ENCODE data around the gene LMTK3.
"Not testable (repeated sequence)": the region's sequence is repeated elsewhere in the genome, so short reads cannot be mapped to it uniquely, and the experiment has no call there.

The LMTK3 gene

DNA sequence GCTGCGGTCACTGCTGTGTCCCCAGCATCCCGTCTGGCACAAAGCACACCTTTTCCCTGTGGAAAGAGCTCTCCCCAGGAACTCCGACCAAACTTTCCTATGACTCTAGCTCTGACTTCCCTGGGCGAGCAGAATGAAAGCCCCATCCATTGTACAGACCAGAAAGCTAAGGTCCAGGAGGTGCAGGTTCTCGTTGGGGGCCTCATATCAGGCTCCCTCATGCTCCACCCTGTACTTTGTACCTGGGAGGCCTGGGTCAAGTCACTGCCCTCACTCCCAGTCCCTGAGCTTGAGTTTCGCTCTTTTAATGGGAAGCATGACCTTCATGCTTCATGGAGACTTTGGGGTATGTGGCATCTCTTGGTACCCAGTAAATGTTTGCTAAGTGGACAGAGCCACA lies 24.1 kb downstream of the LMTK3 start:
- no peak for DNase-seq

GRCh38 chr19:48486706-48487105 lies 24.9 kb downstream of the LMTK3 start:
- not testable (repeated sequence) for DNase-seq

DNA sequence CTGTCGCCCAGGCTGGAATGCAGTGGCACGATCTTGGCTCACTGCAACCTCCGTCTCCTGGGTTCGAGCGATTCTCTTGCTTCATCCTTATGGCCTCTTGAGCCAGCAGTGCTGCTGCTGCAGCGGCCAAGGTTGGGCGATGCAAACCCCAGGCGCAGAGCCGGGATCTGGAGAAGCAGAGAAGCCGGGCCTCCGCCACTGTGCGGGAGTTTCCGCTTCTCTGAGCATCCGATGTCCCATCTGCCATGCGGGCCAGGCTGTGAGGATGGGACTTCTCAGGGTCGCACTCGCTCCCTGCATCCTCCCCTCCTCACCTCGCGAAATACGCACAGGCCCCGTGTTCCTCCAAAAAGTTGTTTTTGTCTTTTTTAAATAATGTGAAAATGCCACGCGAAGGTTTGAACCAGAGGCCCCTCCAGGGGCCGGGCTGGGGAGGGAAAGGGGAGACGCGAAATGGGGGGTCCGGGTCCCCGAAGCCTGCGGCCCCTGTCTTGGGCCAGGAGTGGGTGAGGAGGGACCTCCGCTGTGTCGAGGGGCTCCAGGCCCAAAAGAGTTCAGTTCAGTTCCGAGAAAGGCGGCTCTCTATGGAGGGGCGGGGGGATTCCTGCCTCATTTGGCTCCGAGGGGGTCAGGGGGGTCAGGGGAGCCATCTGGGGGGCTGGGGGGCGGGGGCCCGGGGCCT lies 26.6 kb downstream of the LMTK3 start:
- no peak for DNase-seq

GRCh38 chr19:48484247-48484893 lies 27.3 kb downstream of the LMTK3 start:
- no peak for DNase-seq

- no peak for DNase-seq
Measured at GRCh38 chr19:48483301-48483700, 28.3 kb downstream of the LMTK3 start.

GRCh38 chr19:48481846-48482639 lies 29.6 kb downstream of the LMTK3 start:
- peak; percentile 60 for DNase-seq

GRCh38 chr19:48480558-48481500 lies 30.8 kb downstream of the LMTK3 start:
- DNase-seq: peak; percentile 62

DNA sequence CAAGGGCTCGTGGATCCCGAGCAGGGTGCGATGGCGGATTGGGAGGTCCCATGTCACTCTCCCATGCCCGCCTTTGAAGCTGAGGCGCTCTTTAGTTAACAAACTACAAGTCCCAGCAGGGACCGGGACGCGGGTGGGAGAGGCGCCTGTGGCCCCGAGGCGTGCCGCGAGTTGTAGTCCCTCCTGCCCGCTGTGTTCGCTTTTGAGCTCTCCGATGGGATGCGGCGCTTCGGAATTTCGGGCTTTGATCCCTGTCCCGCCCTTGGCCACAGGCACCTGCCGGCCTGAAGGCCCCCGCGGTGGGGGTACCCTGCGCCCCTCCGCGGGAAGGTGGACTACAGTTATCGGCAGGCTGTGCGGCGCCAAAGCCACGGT lies 31.5 kb downstream of the LMTK3 start:
- peak; percentile 41 for DNase-seq

DNA sequence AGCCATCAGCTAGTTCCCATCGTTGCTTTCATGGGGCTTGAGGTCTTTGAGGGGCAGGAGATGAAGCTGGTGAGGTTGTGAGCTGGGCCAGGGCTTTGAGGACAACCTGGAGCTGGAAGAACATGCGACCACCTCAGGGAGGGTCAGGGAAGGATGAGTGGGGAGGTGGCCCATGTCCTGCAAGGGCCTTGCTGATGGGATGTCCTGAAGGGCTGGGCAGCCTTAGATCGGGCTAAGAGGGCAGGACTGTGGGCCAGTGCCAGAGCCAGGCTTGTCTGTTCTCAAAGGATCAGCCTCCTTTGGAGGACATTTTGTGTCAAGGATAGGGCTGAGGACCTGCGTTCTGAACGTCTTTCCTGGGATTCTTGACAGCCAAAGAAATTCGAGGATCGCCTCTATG lies 31.9 kb downstream of the LMTK3 start:
- DNase-seq: no peak

- DNase-seq: no peak
Measured at GRCh38 chr19:48478339-48479256, 33.0 kb downstream of the LMTK3 start.

GRCh38 chr19:48477698-48478338 lies 33.8 kb downstream of the LMTK3 start:
- no peak for DNase-seq

- DNase-seq: no peak
Measured at GRCh38 chr19:48477067-48477685, 34.5 kb downstream of the LMTK3 start.

DNA sequence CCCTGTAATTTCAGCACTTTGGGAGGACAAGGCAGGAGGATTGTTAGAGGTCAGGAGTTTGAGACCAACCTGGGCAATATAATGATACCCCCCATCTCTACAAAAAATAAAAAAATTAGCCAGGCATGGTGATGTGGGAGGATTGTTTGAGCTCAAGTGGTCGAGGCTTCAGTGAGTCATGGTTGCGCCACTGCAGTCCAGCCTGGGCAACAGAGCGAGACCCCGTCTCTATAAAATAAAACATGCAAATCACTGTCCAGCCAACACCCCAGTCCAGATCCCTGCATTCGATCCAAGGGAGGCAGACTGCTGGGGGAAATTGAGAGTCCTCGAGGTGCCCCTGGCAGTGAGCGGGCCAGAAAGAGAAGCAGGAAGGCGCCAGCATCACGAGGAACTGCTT lies 35.5 kb downstream of the LMTK3 start:
- DNase-seq: no peak

- DNase-seq: no peak
Measured at GRCh38 chr19:48475369-48476068, 36.1 kb downstream of the LMTK3 start.

- no peak for DNase-seq
Measured at GRCh38 chr19:48474084-48474592, 37.5 kb downstream of the LMTK3 start.

DNA sequence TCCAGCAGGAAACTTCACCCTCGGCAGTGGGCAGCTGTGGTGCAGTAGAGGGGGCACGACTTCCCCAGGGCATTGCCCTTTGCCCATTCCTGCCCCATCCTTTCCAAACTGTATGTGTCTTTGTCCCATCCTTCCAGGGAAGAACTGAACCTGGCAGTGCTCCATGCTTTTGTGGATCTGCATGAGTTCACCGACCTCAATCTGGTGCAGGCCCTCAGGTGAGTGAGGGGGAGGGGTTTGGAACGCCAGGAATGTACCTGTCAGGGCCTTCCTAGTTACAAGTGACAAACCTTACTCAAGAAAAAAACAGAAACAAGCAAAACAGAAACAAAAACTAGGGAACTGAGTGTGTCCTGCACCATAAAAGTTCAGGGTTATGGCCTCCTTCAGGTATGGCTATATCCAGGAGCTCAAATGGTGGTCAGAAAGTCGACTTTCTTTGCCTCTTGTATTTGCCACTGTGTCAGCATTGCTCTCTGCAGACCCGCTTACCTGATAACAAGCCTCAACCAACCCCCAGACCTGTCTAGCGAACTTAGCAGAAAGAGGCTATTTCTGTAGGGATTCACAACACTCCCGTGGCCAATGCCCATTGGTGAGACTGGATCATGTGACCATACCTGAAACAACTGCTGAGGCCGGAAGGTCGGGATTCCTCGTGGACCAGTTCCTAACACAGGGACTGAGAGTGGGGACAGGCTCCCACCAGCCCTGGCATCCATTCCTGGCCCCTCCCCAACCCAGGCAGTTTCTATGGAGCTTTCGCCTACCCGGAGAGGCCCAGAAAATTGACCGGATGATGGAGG lies 38.3 kb downstream of the LMTK3 start:
- DNase-seq: no peak

GRCh38 chr19:48471836-48472235 lies 39.8 kb downstream of the LMTK3 start:
- DNase-seq: no peak

DNA sequence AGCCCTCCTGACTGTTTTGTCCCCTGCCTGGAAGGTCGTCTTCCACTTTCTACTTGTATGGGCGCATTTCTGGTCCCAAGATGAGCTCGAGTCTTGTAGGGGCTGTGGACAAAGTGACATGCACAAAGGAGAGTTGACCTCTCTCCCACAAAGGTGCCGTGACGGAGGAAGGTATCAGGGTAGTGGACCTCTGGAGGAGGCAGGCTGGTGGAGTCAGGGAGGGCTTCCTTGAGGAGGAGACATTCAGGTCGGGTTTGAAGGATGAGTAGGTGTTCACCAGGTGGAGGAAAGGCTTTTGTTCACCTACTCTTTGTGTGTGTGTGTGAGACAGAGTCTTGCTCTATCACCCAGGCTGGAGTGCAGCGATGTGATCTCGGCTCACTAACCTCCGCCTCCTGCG lies 40.8 kb downstream of the LMTK3 start:
- no peak for DNase-seq
